ENCODE measurements around the gene COMMD6. TPM values are rescaled to one million over a fixed set of nuclear protein-coding genes. Genes with fewer than 3 reads are reported as not detected.

Gene COMMD6
- polyA plus RNA-seq, 1 donor: 240 TPM

DNA sequence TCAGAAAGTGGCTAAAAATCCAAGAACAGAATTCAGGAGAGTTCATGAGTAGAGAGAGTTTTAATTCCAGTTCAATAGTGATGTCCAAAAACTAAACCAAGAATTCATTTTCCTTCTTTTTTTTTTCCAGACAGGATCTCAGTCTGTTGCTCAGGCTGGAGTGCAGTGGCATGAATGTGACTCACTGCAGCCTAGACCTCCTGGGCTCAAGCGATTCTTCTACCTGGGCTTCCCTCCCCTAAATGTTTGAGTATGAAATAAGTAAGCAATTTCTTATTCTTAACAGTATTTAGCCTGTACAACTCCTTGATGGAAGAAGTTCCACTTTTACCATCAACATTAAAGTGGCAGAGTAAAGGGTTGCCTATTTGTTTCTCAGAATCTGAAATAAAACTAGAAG, 3.8 kb downstream of the COMMD6 start:
- H3K9me3 ChIP-seq (ENCODE audit: control insufficient read depth, low read depth, low read length): no peaks in the 10 kb centered on the region
- peaks cover 10% of the 10 kb centered on the region for H3K36me3 ChIP-seq (ENCODE audit: control insufficient read depth, insufficient read depth, low read length)
- no peak for DNase-seq
- H3K27me3 ChIP-seq (ENCODE audit: control insufficient read depth, insufficient read depth, low read length): no peaks in the 10 kb centered on the region
- H3K4me3 ChIP-seq (ENCODE audit: low read length): no peak overlapping the region
- H3K4me1 ChIP-seq (ENCODE audit: control insufficient read depth, insufficient read depth, low read length): no peaks in the 10 kb centered on the region
- WGBS (ENCODE audit: insufficient coverage, low lambda C conversion rate): no CpG with 5 or more reads among the region's 1 CpG
- H3K27ac ChIP-seq (ENCODE audit: low read length): no peak overlapping the region

DNA sequence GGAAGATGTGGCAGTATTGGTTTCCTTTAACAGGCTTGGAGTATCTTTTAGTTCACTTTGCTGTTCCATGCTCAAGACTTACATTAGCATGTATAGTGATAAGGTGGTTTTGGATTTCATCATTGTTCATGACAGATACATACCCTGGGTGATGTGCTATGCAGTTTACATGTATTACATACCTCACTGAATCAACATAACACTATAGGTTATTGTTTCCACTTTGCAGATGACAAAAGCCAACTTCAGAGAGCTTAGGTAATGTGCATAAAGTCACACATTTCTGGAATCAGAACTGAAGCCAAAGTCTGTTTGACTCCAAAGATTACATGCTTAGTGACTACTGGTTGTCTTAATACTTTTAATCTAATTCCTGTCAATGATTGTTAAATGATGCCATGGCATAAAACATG, 7.1 kb downstream of the COMMD6 start:
- Histone ChIP-seq H3K36me3 (ENCODE audit: control insufficient read depth, insufficient read depth, low read length) (peaks cover 13% of the 10 kb centered on the region), H3K4me1 (ENCODE audit: control insufficient read depth, insufficient read depth, low read length) (no peaks in the 10 kb centered on the region)
- peak; percentile 13 to 57 for DNase-seq

DNA sequence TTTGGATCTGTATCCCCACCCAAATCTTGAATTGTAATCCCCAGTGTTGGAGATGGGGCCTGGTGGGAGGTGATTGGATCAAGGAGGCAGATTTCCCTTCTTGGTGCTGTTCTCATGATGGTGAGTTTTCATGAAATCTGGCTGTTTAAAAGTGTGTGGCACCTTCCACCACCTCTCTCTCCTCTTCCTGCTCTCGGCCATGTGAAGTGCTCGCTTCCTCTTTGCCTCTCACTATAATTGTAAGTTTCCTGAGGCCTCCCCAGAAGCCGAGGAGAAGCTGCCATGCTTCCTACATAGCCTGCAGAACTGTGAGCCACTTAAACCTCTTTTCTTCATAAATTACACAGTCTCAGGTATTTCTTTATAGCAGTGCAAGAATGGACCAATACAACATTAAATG, 15.7 kb downstream of the COMMD6 start:
- no peaks in the 10 kb centered on the region for H3K4me1 ChIP-seq (ENCODE audit: control insufficient read depth, insufficient read depth, low read length)
- no CpG with 5 or more reads among the region's 3 CpGs for WGBS (ENCODE audit: insufficient coverage, low lambda C conversion rate)
- H3K9me3 ChIP-seq (ENCODE audit: control insufficient read depth, low read depth, low read length): peaks cover 6% of the 10 kb centered on the region
- H3K36me3 ChIP-seq (ENCODE audit: control insufficient read depth, insufficient read depth, low read length): peaks cover 4% of the 10 kb centered on the region
- H3K4me3 ChIP-seq (ENCODE audit: low read length): no peak overlapping the region
- H3K27me3 ChIP-seq (ENCODE audit: control insufficient read depth, insufficient read depth, low read length): no peaks in the 10 kb centered on the region
- no peak overlapping the region for H3K27ac ChIP-seq (ENCODE audit: low read length)
- no peak for DNase-seq

More for the DNA sequence above, 7.1 kb downstream of the COMMD6 start:
- Histone ChIP-seq H3K27me3 (ENCODE audit: control insufficient read depth, insufficient read depth, low read length) (no peaks in the 10 kb centered on the region), H3K9me3 (ENCODE audit: control insufficient read depth, low read depth, low read length) (no peaks in the 10 kb centered on the region), H3K27ac (ENCODE audit: low read length) (no peak overlapping the region), H3K4me3 (ENCODE audit: low read length) (no peak overlapping the region)

DNA sequence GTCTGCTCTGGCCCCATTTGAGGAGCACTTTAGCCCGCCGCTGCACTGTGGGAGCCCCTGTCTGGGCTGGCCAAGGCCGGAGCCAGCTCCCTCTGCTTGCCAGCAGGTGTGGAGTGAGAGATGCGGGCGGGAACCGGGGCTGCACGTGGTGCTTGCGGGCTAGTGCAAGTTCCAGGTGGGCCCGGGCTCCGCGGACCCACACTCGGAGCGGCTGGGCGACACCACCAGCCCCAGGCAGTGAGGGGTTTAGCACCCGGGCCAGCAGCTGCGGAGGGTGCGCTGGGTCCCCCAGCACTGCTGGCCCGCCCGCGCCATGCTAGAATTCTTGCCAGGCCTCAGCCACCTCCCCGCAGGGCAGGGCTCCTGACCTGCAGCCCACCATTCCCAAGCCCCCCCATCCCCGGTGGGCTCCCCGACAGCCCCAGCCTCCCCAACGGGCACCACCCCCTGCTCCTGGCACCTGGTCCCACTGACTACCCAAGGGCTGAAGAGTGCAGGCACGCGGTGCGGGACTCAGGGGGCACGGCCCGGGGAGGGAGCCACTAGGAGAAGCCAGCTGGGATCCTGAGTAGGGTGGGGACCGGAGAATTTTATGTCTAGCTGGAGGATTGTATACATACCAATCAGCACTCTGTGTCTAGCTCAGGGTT, 19.1 kb downstream of the COMMD6 start:
- no peaks in the 10 kb centered on the region for H3K36me3 ChIP-seq (ENCODE audit: control insufficient read depth, insufficient read depth, low read length)
- no peaks in the 10 kb centered on the region for H3K27me3 ChIP-seq (ENCODE audit: control insufficient read depth, insufficient read depth, low read length)
- no CpG with 5 or more reads among the region's 30 CpGs for WGBS (ENCODE audit: insufficient coverage, low lambda C conversion rate)
- no peak for DNase-seq
- H3K4me3 ChIP-seq (ENCODE audit: low read length): no peak overlapping the region
- H3K9me3 ChIP-seq (ENCODE audit: control insufficient read depth, low read depth, low read length): peaks cover 6% of the 10 kb centered on the region
- H3K27ac ChIP-seq (ENCODE audit: low read length): no peak overlapping the region
- no peaks in the 10 kb centered on the region for H3K4me1 ChIP-seq (ENCODE audit: control insufficient read depth, insufficient read depth, low read length)

DNA sequence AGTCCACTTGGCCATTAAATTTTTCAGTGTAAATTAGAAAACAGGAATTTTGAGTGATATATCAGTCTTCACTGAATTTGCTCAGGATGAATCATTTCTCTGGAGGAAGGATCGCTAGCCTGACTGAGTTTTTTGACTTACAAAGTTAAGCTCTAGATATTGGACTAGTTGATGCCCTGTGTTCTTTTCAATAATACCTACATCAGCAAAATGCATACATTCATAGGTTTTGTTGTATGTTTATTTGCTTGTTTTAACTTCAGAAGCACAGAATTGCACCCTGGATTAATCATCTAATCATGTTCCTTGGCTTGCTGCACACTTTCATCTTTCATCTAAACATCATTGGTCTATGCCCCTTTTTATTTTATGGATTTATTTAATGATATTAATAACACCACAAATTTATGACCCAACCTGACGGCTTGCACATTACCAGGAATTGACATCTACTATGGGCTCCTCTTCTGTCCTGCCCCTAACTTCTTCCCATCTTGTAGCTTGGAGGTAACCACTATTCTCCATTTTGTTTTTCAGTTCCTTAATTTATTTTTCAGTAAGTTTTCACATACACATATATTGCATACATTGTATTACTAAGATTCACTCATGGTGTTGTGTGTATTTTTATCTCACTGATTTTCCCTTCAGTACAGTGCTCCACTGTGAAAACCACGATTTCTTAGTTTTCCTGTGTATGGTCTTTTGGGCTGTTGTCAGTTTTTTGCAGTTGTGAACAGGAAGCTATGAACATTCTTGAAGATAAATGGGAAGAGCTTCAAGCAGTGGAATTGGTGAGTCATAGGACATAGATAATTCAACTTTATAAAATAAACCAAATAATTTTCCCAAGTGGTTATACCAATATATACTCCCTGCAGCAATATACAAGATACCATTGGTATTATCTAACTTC, 23.3 kb downstream of the COMMD6 start:
- no peaks in the 10 kb centered on the region for H3K36me3 ChIP-seq (ENCODE audit: control insufficient read depth, insufficient read depth, low read length)
- no peaks in the 10 kb centered on the region for H3K4me1 ChIP-seq (ENCODE audit: control insufficient read depth, insufficient read depth, low read length)
- WGBS (ENCODE audit: insufficient coverage, low lambda C conversion rate): 100% methylated on average over 1 of the region's 3 CpGs
- no peak for DNase-seq
- no peak overlapping the region for H3K4me3 ChIP-seq (ENCODE audit: low read length)
- H3K27ac ChIP-seq (ENCODE audit: low read length): no peak overlapping the region
- peaks cover 6% of the 10 kb centered on the region for H3K9me3 ChIP-seq (ENCODE audit: control insufficient read depth, low read depth, low read length)
- no peaks in the 10 kb centered on the region for H3K27me3 ChIP-seq (ENCODE audit: control insufficient read depth, insufficient read depth, low read length)

DNA sequence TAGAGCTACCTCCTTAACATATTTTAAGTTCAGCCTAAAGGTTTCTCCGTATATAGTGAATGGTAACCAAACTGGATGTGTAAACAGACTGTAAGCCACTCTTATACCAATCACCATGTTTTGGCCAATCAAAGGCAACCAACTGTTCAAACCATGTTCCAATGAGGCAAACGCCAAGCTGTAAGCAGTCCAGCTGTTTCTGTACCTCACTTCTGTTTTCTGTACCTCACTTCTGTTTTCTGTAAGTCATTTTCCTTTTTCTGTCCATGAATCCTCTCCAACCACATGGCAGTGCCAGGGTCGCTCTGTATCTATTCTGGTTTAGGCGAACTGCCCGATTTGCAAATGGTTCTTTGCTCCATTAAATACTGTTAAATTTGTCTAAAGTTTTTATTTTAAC, 24.4 kb downstream of the COMMD6 start:
- H3K4me1 ChIP-seq (ENCODE audit: control insufficient read depth, insufficient read depth, low read length): no peaks in the 10 kb centered on the region
- no peak for DNase-seq
- no peak overlapping the region for H3K27ac ChIP-seq (ENCODE audit: low read length)
- H3K36me3 ChIP-seq (ENCODE audit: control insufficient read depth, insufficient read depth, low read length): no peaks in the 10 kb centered on the region
- peaks cover 1% of the 10 kb centered on the region for H3K9me3 ChIP-seq (ENCODE audit: control insufficient read depth, low read depth, low read length)
- H3K4me3 ChIP-seq (ENCODE audit: low read length): no peak overlapping the region
- no peaks in the 10 kb centered on the region for H3K27me3 ChIP-seq (ENCODE audit: control insufficient read depth, insufficient read depth, low read length)
- 100% methylated on average over 1 of the region's 5 CpGs for WGBS (ENCODE audit: insufficient coverage, low lambda C conversion rate)

DNA sequence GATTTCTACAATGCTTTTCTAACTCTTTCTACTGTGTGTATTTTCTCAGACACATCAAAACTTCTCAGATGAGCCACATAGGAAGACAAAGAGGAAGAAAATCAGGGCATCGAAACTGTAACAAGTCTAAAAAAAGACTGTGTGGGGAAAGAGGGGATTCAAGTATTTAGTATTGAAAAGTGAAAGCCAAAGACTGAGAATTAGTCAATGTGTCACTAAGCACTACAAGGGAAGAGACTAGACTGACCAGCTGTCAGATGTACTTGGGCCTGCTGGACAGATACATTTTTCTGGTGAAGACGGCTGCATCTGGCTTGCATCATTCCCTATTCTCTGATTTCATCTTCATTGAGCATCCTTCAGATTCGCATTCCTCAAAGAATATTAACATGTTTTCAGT, 25.4 kb downstream of the COMMD6 start:
- Histone ChIP-seq H3K36me3 (ENCODE audit: control insufficient read depth, insufficient read depth, low read length) (no peaks in the 10 kb centered on the region), H3K4me3 (ENCODE audit: low read length) (no peak overlapping the region), H3K27me3 (ENCODE audit: control insufficient read depth, insufficient read depth, low read length) (no peaks in the 10 kb centered on the region), H3K9me3 (ENCODE audit: control insufficient read depth, low read depth, low read length) (no peaks in the 10 kb centered on the region), H3K4me1 (ENCODE audit: control insufficient read depth, insufficient read depth, low read length) (no peaks in the 10 kb centered on the region), H3K27ac (ENCODE audit: low read length) (no peak overlapping the region)
- DNase-seq: no peak
- 92% methylated on average over 2 of the region's 3 CpGs for WGBS (ENCODE audit: insufficient coverage, low lambda C conversion rate)

DNA sequence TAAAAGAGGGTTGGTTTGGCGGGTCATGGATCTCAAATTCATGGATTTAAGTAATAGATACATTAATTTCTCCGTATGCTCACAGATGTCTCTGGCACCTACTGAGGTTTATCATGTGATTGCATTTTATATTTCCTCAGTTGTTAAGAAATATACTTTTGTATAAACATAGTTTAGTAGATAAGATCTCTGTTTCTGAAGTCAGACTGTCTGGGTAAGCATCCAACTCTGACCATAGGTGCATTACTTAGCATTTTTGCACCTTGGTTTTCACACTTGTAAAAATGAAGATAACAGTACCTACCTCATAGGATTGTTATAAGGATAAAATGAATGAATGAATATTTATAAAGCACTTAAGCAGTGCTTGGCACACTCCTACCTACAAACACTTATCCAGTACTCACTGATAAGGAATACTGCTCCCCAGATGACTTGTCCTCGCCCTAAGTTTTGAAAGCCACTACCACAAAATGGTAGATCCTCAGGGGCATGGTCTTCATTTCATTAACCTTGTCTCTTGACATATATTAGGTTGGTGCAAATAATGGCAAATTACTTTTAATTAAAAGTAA, 26.5 kb downstream of the COMMD6 start:
- no peaks in the 10 kb centered on the region for H3K9me3 ChIP-seq (ENCODE audit: control insufficient read depth, low read depth, low read length)
- no peak overlapping the region for H3K4me3 ChIP-seq (ENCODE audit: low read length)
- no peaks in the 10 kb centered on the region for H3K27me3 ChIP-seq (ENCODE audit: control insufficient read depth, insufficient read depth, low read length)
- no peaks in the 10 kb centered on the region for H3K36me3 ChIP-seq (ENCODE audit: control insufficient read depth, insufficient read depth, low read length)
- DNase-seq: no peak
- no peak overlapping the region for H3K27ac ChIP-seq (ENCODE audit: low read length)
- H3K4me1 ChIP-seq (ENCODE audit: control insufficient read depth, insufficient read depth, low read length): no peaks in the 10 kb centered on the region
- 100% methylated on average over 1 of the region's 3 CpGs for WGBS (ENCODE audit: insufficient coverage, low lambda C conversion rate)

DNA sequence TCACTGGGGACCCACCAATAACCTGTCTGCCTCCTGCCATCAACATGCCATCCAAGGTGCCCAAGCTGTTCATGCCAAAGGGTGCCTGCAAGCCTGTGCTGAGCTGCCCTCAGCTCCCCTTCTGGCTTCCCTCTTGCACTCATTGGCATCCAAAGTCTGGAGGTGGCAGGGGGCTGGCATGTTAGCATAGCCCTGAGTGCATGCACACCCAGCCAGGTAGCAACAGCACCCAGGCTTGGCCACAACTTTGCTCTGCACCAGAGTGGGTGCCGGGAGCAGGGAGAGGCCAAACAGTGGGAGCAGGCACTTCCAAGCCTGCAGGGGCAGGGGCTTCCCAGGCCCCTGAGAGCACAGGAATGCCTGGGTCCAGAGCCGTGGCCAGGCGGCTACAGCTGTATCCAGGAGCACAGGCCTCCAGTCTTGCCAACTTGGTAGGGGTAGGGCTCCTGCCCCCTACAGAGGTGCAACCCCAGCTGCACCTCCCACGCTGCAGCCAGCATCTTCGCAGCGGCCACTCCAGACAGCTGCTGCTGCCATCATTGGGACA, 29.6 kb downstream of the COMMD6 start:
- WGBS (ENCODE audit: insufficient coverage, low lambda C conversion rate): no CpG with 5 or more reads among the region's 6 CpGs
- no peak overlapping the region for H3K27ac ChIP-seq (ENCODE audit: low read length)
- H3K9me3 ChIP-seq (ENCODE audit: control insufficient read depth, low read depth, low read length): no peaks in the 10 kb centered on the region
- no peak for DNase-seq
- no peaks in the 10 kb centered on the region for H3K36me3 ChIP-seq (ENCODE audit: control insufficient read depth, insufficient read depth, low read length)
- H3K4me1 ChIP-seq (ENCODE audit: control insufficient read depth, insufficient read depth, low read length): no peaks in the 10 kb centered on the region
- no peaks in the 10 kb centered on the region for H3K27me3 ChIP-seq (ENCODE audit: control insufficient read depth, insufficient read depth, low read length)
- H3K4me3 ChIP-seq (ENCODE audit: low read length): no peak overlapping the region

Data from large intestine (tissue), 3 donors.